ENCODE data around the gene VWC2.

The VWC2 gene

GRCh38 chr7:49802600-49802999 is 29.2 kb downstream of the VWC2 start (continued):
- TF ChIP-seq ZNF211 (tag by site-specific recombination; IDR thresholded peaks at IDR 0.05; ENCODE audit: low read depth) = no peak

DNA sequence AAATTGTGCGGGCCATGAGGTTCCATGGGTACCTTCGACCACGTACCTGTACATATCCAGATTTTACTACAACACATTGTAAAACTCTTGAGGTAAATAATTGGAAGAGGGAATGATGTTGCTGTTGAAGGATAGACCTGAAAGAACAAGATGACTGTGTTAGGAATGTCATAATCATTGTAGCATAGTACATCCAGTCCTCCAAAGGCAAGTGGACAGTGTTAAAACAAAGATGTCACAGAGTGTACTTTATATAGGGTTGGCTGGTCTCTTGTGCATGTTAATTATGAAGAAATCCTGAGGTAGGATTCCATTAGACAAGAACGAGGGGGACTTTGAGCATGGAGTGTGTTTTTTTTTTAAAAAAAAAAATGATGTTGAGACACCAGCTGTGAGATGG is 30.4 kb downstream of the VWC2 start:
- CTCF ChIA-PET = interaction anchor here (0.5 kb wide), 1 partner anchor 779 kb away, joined by 3 read pairs; no protein-coding TSS in a partner anchor
- TF ChIP-seq ZNF558 (tag by site-specific recombination; IDR thresholded peaks at IDR 0.05) = no peak
- TF ChIP-seq TRIM28 (IDR thresholded peaks at IDR 0.05; ENCODE audit: borderline replicate concordance, low read length) = no peak
- TF ChIP-seq ZBTB7A (tag by site-specific recombination; IDR thresholded peaks at IDR 0.05; ENCODE audit: low read depth) = no peak
- no peak for TF ChIP-seq ZNF248 (tag by site-specific recombination; IDR thresholded peaks at IDR 0.05)
- TF ChIP-seq ZNF335 (tag by site-specific recombination; conservative IDR thresholded peaks at IDR 0.05) = no peak
- TF ChIP-seq, protein P1, sequence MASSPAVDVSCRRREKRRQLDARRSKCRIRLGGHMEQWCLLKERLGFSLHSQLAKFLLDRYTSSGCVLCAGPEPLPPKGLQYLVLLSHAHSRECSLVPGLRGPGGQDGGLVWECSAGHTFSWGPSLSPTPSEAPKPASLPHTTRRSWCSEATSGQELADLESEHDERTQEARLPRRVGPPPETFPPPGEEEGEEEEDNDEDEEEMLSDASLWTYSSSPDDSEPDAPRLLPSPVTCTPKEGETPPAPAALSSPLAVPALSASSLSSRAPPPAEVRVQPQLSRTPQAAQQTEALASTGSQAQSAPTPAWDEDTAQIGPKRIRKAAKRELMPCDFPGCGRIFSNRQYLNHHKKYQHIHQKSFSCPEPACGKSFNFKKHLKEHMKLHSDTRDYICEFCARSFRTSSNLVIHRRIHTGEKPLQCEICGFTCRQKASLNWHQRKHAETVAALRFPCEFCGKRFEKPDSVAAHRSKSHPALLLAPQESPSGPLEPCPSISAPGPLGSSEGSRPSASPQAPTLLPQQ (tag by site-specific recombination; IDR thresholded peaks at IDR 0.05) = no peak
- TF ChIP-seq ZFHX2 (tag by site-specific recombination; conservative IDR thresholded peaks at IDR 0.05) = no peak
- no peak for TF ChIP-seq ZNF658 (tag by site-specific recombination; IDR thresholded peaks at IDR 0.05)
- no peak for TF ChIP-seq PRDM10 (tag by site-specific recombination; IDR thresholded peaks at IDR 0.05)
- no peak for TF ChIP-seq ZNF416 (tag by site-specific recombination; IDR thresholded peaks at IDR 0.05)
- TF ChIP-seq HOXA7 (CRISPR knock-in tag; IDR thresholded peaks at IDR 0.05; ENCODE audit: borderline replicate concordance) = no peak
- no peak for TF ChIP-seq ZNF677 (tag by site-specific recombination; IDR thresholded peaks at IDR 0.05)
- no peak for TF ChIP-seq ZNF266 (tag by site-specific recombination; IDR thresholded peaks at IDR 0.05; ENCODE audit: low read depth)
- H3K36me3 ChIP-seq (ENCODE audit: control insufficient read depth in 2 of 2, insufficient read depth in 1 of 2, low read length in 2 of 2) = no peaks in the 10 kb centered on the region
- no peaks in the 10 kb centered on the region for H3K4me1 ChIP-seq (ENCODE audit: control insufficient read depth, insufficient read depth, low read length)
- no peak overlapping the region for H3K27ac ChIP-seq (ENCODE audit: extremely low read depth, low read depth, low read length)
- H3K9me3 ChIP-seq (ENCODE audit: control insufficient read depth, insufficient read depth, low read depth, low read length) = no peaks in the 10 kb centered on the region
- POLR2A ChIA-PET = no interaction called here
- no peak overlapping the region for H3K4me3 ChIP-seq (ENCODE audit: low read depth, low read length)

- H3K27ac ChIP-seq (ENCODE audit: extremely low read depth, low read depth, low read length) = no peak overlapping the region
- POLR2A ChIA-PET = no interaction called here
- H3K4me1 ChIP-seq (ENCODE audit: control insufficient read depth, insufficient read depth, low read length) = no peaks in the 10 kb centered on the region
- no peaks in the 10 kb centered on the region for H3K9me3 ChIP-seq (ENCODE audit: control insufficient read depth, insufficient read depth, low read depth, low read length)
- TF ChIP-seq WT1 (tag by site-specific recombination; IDR thresholded peaks at IDR 0.05) = no peak
- no peak for TF ChIP-seq HOXA7 (CRISPR knock-in tag; IDR thresholded peaks at IDR 0.05; ENCODE audit: borderline replicate concordance)
- TF ChIP-seq ZNF830 (tag by site-specific recombination; IDR thresholded peaks at IDR 0.05; ENCODE audit: low read depth) = no peak
- TF ChIP-seq ZFHX2 (tag by site-specific recombination; conservative IDR thresholded peaks at IDR 0.05) = no peak
- TF ChIP-seq ZNF555 (tag by site-specific recombination; conservative IDR thresholded peaks at IDR 0.05) = no peak
- no peak for TF ChIP-seq GLI2 (tag by site-specific recombination; IDR thresholded peaks at IDR 0.05; ENCODE audit: borderline replicate concordance, low read depth)
- TF ChIP-seq ZSCAN4 (tag by site-specific recombination; IDR thresholded peaks at IDR 0.05) = no peak
- no peak for TF ChIP-seq BCL11A (tag by site-specific recombination; IDR thresholded peaks at IDR 0.05; ENCODE audit: low read depth)
- TF ChIP-seq ZBTB10 (tag by site-specific recombination; IDR thresholded peaks at IDR 0.05) = no peak
- no peaks in the 10 kb centered on the region for H3K36me3 ChIP-seq (ENCODE audit: control insufficient read depth in 2 of 2, insufficient read depth in 1 of 2, low read length in 2 of 2)
- CTCF ChIA-PET = no interaction called here
- no peak overlapping the region for H3K4me3 ChIP-seq (ENCODE audit: low read depth, low read length)
Measured at GRCh38 chr7:49805371-49806007, 32.1 kb downstream of the VWC2 start.

Measured in HEK293 (cell line).